HL-60 (cell line): ENCODE measurements around the gene RNASE7.
A peak's percentile ranks its signal among the peaks of the same experiment; 100 is the strongest.

Experiments used
- GABPA ChIP-seq: IDR thresholded peaks from 2 replicates; pipeline ENCODE4 v1.6.1; 2012; ENCODE audit warnings: low read depth
- REST ChIP-seq: IDR thresholded peaks from 2 replicates; pipeline ENCODE4 v1.6.1; 2012; ENCODE audit warnings: low read depth; ENCODE audit not compliant: insufficient replicate concordance
- TF ChIP-seq, protein P1 (sequence below): IDR thresholded peaks from one replicate; pipeline ENCODE4 v1.5.1; 2011; ENCODE audit warnings: low read length, control low read depth, inconsistent platforms; ENCODE audit not compliant: insufficient read depth

DNA sequence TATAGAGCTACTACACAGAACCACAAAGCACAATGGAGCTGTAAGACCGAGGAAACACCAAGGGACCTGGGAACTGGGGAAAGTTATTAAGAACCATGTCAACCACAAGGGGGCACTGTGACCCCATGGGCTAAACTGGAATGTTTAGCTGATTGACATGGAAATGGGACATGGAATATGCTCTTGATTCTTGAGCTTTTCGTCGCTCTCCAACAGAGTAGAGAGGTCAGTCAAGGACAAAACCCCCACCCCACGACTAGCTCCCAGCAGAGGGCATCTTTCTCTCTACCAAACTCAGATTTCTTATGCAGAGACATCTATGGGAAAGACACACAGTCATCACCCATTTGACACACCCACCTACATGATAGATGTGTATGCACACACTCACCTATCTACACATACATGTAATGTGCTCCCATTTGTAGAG is 27.4 kb upstream of the RNASE7 start:
- TF ChIP-seq, protein P1, sequence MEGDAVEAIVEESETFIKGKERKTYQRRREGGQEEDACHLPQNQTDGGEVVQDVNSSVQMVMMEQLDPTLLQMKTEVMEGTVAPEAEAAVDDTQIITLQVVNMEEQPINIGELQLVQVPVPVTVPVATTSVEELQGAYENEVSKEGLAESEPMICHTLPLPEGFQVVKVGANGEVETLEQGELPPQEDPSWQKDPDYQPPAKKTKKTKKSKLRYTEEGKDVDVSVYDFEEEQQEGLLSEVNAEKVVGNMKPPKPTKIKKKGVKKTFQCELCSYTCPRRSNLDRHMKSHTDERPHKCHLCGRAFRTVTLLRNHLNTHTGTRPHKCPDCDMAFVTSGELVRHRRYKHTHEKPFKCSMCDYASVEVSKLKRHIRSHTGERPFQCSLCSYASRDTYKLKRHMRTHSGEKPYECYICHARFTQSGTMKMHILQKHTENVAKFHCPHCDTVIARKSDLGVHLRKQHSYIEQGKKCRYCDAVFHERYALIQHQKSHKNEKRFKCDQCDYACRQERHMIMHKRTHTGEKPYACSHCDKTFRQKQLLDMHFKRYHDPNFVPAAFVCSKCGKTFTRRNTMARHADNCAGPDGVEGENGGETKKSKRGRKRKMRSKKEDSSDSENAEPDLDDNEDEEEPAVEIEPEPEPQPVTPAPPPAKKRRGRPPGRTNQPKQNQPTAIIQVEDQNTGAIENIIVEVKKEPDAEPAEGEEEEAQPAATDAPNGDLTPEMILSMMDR: peak; percentile 72
- TF ChIP-seq REST (no peak), GABPA (no peak)
